Upper lobe of left lung (tissue), 6 donors: ENCODE measurements around the gene IGFBP3. TPM values are rescaled to one million over a fixed set of nuclear protein-coding genes. Genes with fewer than 3 reads are reported as not detected.
"Not testable (repeated sequence)": the region's sequence is repeated elsewhere in the genome, so short reads cannot be mapped to it uniquely, and the experiment has no call there.

Experiments used
- ATAC-seq, 2 donors: fragments of 200-7000 bp; cut with Tn5 transposase; one replicate each; pipeline ENCODE4 v1.9.1; 2022; ENCODE audit warnings: mild to moderate bottlenecking in 2 of 2, moderate library complexity in 2 of 2; ENCODE audit not compliant: low FRiP score in 2 of 2
- DNase-seq, 2 donors: peaks; one replicate each; pipeline ENCODE4 v3.0.0-alpha.2; 2019 to 2020
- H3K27ac ChIP-seq, 4 donors: fragments of 200-600 bp; sonication (generic); one replicate each; pipeline ENCODE4 v1.5.1; 2016 to 2019
- H3K27me3 ChIP-seq, 4 donors: fragments of 200-600 bp; sonication (generic); one replicate each; pipeline ENCODE4 v1.5.1; 2017 to 2019
- H3K36me3 ChIP-seq, 4 donors: fragments of 200-600 bp; sonication (generic); one replicate each; pipeline ENCODE4 v1.5.1; 2016 to 2019
- H3K4me1 ChIP-seq, 4 donors: fragments of 200-600 bp; sonication (generic); one replicate each; pipeline ENCODE4 v1.5.1; 2018 to 2019
- H3K4me3 ChIP-seq, 4 donors: fragments of 200-600 bp; sonication (generic); one replicate each; pipeline ENCODE4 v1.5.1; 2017 to 2019; ENCODE audit warnings: mild to moderate bottlenecking in 2 of 4, moderate library complexity in 1 of 4
- H3K9me3 ChIP-seq, 4 donors: fragments of 200-600 bp; sonication (generic); one replicate each; pipeline ENCODE4 v1.5.1; 2018 to 2019
- EP300 ChIP-seq, 4 donors: sonication (generic); formaldehyde crosslinking; IDR thresholded peaks; one replicate each; pipeline ENCODE4 v1.5.1; 2017; ENCODE audit warnings: antibody characterized with exemption in 4 of 4, control low read depth in 2 of 4
- POLR2A ChIP-seq, 4 donors: fragments of 450-650 bp; IDR thresholded peaks; one replicate each; pipeline ENCODE4 v1.5.1; 2016 to 2017; ENCODE audit warnings: antibody characterized with exemption in 4 of 4, mild to moderate bottlenecking in 2 of 4
- POLR2AphosphoS5 ChIP-seq, 2 donors: sonication (generic); formaldehyde crosslinking; IDR thresholded peaks; one replicate each; pipeline ENCODE4 v1.5.1; 2017; ENCODE audit warnings: antibody characterized with exemption in 2 of 2
- WGBS, 2 donors: methylation state at CpG; one replicate each; pipeline ENCODE4 v1.1.5; 2017 to 2018; 5-methylcytosine and 5-hydroxymethylcytosine counted together
- total RNA-seq, 6 donors: library from RNA; depleted of rRNA in 4 of 6; stranded (reverse); fragments of >200 nt in 4 of 6; gene quantifications; one replicate each; pipeline versions ENCODE4 v1.1.0 to v1.2.1, GENCODE V29; 2016 to 2021
- TF ChIP-seq, protein P1 (sequence below), 6 experiments: fragments of 450-650 bp in 4 of 6; fragments of 200-600 bp in 2 of 6; sonication (generic) in 2 of 6; IDR thresholded peaks; one replicate each; pipeline ENCODE4 v1.5.1; 2016 to 2019; ENCODE audit warnings: antibody characterized with exemption in 6 of 6
- donor health status: DM: no; HTN: no; CAD: no; lungs with moderate emphysema.
- donor health status: DM: no; HTN: yes; CAD: no; lungs with severe emphysema.

Gene IGFBP3
- total RNA-seq, 6 donors from 2014 or later, result 21.5 to 107 (median 40.1) TPM

GRCh38 chr7:45944058-45944457 is 23.0 kb upstream of the IGFBP3 start:
- TF ChIP-seq POLR2A (IDR thresholded peaks at IDR 0.05), result no peak
- TF ChIP-seq, protein P1, sequence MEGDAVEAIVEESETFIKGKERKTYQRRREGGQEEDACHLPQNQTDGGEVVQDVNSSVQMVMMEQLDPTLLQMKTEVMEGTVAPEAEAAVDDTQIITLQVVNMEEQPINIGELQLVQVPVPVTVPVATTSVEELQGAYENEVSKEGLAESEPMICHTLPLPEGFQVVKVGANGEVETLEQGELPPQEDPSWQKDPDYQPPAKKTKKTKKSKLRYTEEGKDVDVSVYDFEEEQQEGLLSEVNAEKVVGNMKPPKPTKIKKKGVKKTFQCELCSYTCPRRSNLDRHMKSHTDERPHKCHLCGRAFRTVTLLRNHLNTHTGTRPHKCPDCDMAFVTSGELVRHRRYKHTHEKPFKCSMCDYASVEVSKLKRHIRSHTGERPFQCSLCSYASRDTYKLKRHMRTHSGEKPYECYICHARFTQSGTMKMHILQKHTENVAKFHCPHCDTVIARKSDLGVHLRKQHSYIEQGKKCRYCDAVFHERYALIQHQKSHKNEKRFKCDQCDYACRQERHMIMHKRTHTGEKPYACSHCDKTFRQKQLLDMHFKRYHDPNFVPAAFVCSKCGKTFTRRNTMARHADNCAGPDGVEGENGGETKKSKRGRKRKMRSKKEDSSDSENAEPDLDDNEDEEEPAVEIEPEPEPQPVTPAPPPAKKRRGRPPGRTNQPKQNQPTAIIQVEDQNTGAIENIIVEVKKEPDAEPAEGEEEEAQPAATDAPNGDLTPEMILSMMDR (IDR thresholded peaks at IDR 0.05), result no peak
- no peak for TF ChIP-seq EP300 (IDR thresholded peaks at IDR 0.05)
- TF ChIP-seq POLR2AphosphoS5 (IDR thresholded peaks at IDR 0.05), result no peak
- ATAC-seq, result no peak

GRCh38 chr7:45940939-45941338 is 19.9 kb upstream of the IGFBP3 start:
- H3K36me3 ChIP-seq, result no peaks in the 10 kb centered on the region
- TF ChIP-seq POLR2AphosphoS5 (IDR thresholded peaks at IDR 0.05) (no peak), EP300 (IDR thresholded peaks at IDR 0.05) (no peak), POLR2A (IDR thresholded peaks at IDR 0.05) (no peak)
- TF ChIP-seq, protein P1 (IDR thresholded peaks at IDR 0.05), result no peak
- H3K27ac ChIP-seq, result no peak overlapping the region
- H3K9me3 ChIP-seq, result no peaks in the 10 kb centered on the region
- H3K4me1 ChIP-seq, result no peaks in the 10 kb centered on the region
- WGBS, 2 donors, result 61 to 75% methylated on average over 7 of the region's 7 CpGs
- H3K27me3 ChIP-seq, result no peaks in the 10 kb centered on the region
- DNase-seq (no peak), ATAC-seq (no peak)
- no peak overlapping the region for H3K4me3 ChIP-seq

More at GRCh38 chr7:45944058-45944457, 23.0 kb upstream of the IGFBP3 start:
- Histone ChIP-seq H3K36me3 (no peaks in the 10 kb centered on the region), H3K27ac (no peak overlapping the region), H3K9me3 (no peaks in the 10 kb centered on the region), H3K4me3 (no peak overlapping the region), H3K4me1 (no peaks in the 10 kb centered on the region), H3K27me3 (no peaks in the 10 kb centered on the region)
- no peak for DNase-seq
- 82 to 84% methylated on average over 6 of the region's 6 CpGs for whole genome bisulfite sequencing, 2 donors

GRCh38 chr7:45940237-45940781 is 19.2 kb upstream of the IGFBP3 start:
- 67 to 72% methylated on average over 10 to 14 of the region's 14 CpGs for WGBS, 2 donors
- H3K4me3 ChIP-seq, H3K9me3 ChIP-seq, H3K27ac ChIP-seq, H3K4me1 ChIP-seq, H3K36me3 ChIP-seq, DNase-seq, ATAC-seq, H3K27me3 ChIP-seq: not testable (repeated sequence)

DNA sequence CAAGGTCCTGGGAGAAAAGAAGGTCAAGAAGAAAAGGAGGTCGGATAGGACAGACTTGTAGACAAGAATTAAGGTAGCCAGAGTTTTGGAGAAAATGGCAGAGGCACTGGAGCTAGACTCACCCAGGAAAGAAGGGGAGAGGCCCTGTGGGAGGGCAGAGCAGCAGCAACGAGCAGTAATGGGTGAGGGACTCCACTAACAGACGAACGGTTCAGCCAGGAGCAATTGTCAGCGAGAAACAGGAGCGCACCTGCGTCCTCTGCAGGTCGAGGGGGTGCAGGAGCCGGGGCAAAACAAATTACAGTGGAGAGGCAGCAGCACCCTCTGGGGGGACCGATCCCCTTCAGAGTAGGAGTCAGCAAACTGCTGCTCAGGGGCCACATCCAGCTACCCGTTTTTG is 18.5 kb upstream of the IGFBP3 start:
- DNase-seq, result no peak
- 90 to 91% methylated on average over 11 of the region's 11 CpGs for WGBS, 2 donors
- no peak for ATAC-seq
- TF ChIP-seq POLR2A (IDR thresholded peaks at IDR 0.05) (no peak), EP300 (IDR thresholded peaks at IDR 0.05) (no peak), POLR2AphosphoS5 (IDR thresholded peaks at IDR 0.05) (no peak)
- TF ChIP-seq, protein P1 (IDR thresholded peaks at IDR 0.05), result no peak
- Histone ChIP-seq H3K4me3 (no peak overlapping the region), H3K27me3 (no peaks in the 10 kb centered on the region), H3K36me3 (no peaks in the 10 kb centered on the region), H3K4me1 (no peaks in the 10 kb centered on the region), H3K9me3 (no peaks in the 10 kb centered on the region), H3K27ac (no peak overlapping the region)

GRCh38 chr7:45938626-45939302 is 17.7 kb upstream of the IGFBP3 start:
- ATAC-seq, result no peak
- H3K27ac ChIP-seq, result no peak overlapping the region
- DNase-seq, result peak in 1 of 2 donors; percentile 38
- H3K4me3 ChIP-seq, result no peak overlapping the region
- 72 to 84% methylated on average over 22 of the region's 22 CpGs for WGBS, 2 donors
- H3K36me3 ChIP-seq, result no peaks in the 10 kb centered on the region
- no peaks in the 10 kb centered on the region for H3K9me3 ChIP-seq
- H3K27me3 ChIP-seq, result no peaks in the 10 kb centered on the region
- no peak for TF ChIP-seq EP300 (IDR thresholded peaks at IDR 0.05)
- TF ChIP-seq, protein P1 (IDR thresholded peaks at IDR 0.05), result peak in 1 of 6 experiments; percentile 7
- TF ChIP-seq POLR2A (IDR thresholded peaks at IDR 0.05), result no peak
- no peaks in the 10 kb centered on the region for H3K4me1 ChIP-seq
